GM18867 (cell line): ENCODE results near the gene MLLT3.

Experiments
- ATAC-seq: cut with Tn5 transposase; IDR thresholded peaks from one replicate; pipeline ENCODE4 v1.9.1; 2021; ENCODE audit warnings: mild to moderate bottlenecking, moderate library complexity; ENCODE audit not compliant: unreplicated experiment

The MLLT3 gene

GRCh38 chr9:20630241-20630943 is 8.1 kb upstream of the MLLT3 start:
- ATAC-seq, result no peak

GRCh38 chr9:20625003-20625349 is 2.7 kb upstream of the MLLT3 start:
- ATAC-seq, result no peak

GRCh38 chr9:20624201-20625002 is 2.1 kb upstream of the MLLT3 start:
- peak; percentile 20 for ATAC-seq

- no peak for ATAC-seq
Measured at GRCh38 chr9:20623748-20624124, 1.4 kb upstream of the MLLT3 start.

- peak; percentile 24 for ATAC-seq
Measured at GRCh38 chr9:20623021-20623747, 885 bp upstream of the MLLT3 start.

- ATAC-seq, result peak; percentile 17
Measured at GRCh38 chr9:20621471-20622329, 599 bp downstream of the MLLT3 start.

- ATAC-seq, result no peak
Measured at GRCh38 chr9:20620650-20621470, 1.4 kb downstream of the MLLT3 start.

- no peak for ATAC-seq
Measured at GRCh38 chr9:20619487-20620200, 2.7 kb downstream of the MLLT3 start.

GRCh38 chr9:20618361-20618802 is 3.9 kb downstream of the MLLT3 start:
- ATAC-seq, result no peak

GRCh38 chr9:20616808-20617207 is 5.5 kb downstream of the MLLT3 start:
- ATAC-seq, result no peak

- no peak for ATAC-seq
Measured at GRCh38 chr9:20614602-20615216, 7.6 kb downstream of the MLLT3 start.

- no peak for ATAC-seq
Measured at GRCh38 chr9:20611691-20612287, 10.5 kb downstream of the MLLT3 start.

GRCh38 chr9:20610591-20610990 is 11.7 kb downstream of the MLLT3 start:
- no peak for ATAC-seq

GRCh38 chr9:20608582-20608981 is 13.7 kb downstream of the MLLT3 start:
- no peak for ATAC-seq

- no peak for ATAC-seq
Measured at GRCh38 chr9:20606652-20607051, 15.6 kb downstream of the MLLT3 start.

- peak; percentile 71 for ATAC-seq
Measured at GRCh38 chr9:20604562-20604961, 17.7 kb downstream of the MLLT3 start.

GRCh38 chr9:20603524-20604268 is 18.6 kb downstream of the MLLT3 start:
- no peak for ATAC-seq

- ATAC-seq, result no peak
Measured at GRCh38 chr9:20601292-20601691, 21.0 kb downstream of the MLLT3 start.
